Erythroblast (primary cell): Measurements from ENCODE around the gene RARA.

ENCODE experiments used
- GATA1 ChIP-seq: IDR thresholded peaks from 2 replicates; pipeline ENCODE4 v1.6.1; 2011; ENCODE audit warnings: low read depth, mild to moderate bottlenecking, control low read depth, low read length, moderate library complexity
- POLR2A ChIP-seq: IDR thresholded peaks from 2 replicates; pipeline ENCODE4 v1.6.1; 2011; ENCODE audit warnings: mild to moderate bottlenecking, low read length

DNA sequence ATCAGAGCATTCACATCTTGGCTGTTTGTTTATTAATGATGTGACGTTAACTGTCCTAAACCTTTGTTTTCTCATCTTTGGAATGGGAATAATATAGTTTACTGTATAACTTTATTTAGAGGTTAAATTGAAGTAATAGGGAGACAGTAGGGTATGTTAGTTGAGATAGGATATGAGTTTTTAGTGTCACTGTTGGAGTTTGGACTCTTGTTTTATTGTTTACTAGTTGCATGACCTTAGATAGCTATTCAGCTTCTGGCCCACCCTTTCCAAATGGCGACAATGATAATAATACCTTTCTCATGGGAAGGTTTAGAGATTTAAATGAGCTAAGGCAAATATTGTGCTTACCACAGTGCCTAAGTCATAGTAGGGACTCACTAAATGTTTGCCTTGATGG lies 49.5 kb upstream of the RARA start:
- no peak for TF ChIP-seq POLR2A
- no peak for TF ChIP-seq GATA1
